HG03135 (cell line): ENCODE results near the gene NIP7.

Experiments used
- ATAC-seq: cut with Tn5 transposase; IDR thresholded peaks from one replicate; pipeline ENCODE4 v1.9.1; 2021; ENCODE audit warnings: mild to moderate bottlenecking, moderate library complexity; ENCODE audit not compliant: unreplicated experiment

NIP7 gene

GRCh38 chr16:69381231-69381630 lies 41.7 kb downstream of the NIP7 start:
- ATAC-seq, result no peak

- ATAC-seq, result no peak
Measured at GRCh38 chr16:69382421-69382820, 42.8 kb downstream of the NIP7 start.

GRCh38 chr16:69384974-69385373 lies 45.4 kb downstream of the NIP7 start:
- no peak for ATAC-seq

GRCh38 chr16:69386596-69386995 lies 47.0 kb downstream of the NIP7 start:
- ATAC-seq, result no peak
